Measurements from ENCODE around the gene RTCA. TPM values are rescaled to one million over a fixed set of nuclear protein-coding genes. Genes with fewer than 3 reads are reported as not detected.

RTCA gene
- total RNA-seq, 1 experiment from 2014 or later: 26.5 TPM

DNA sequence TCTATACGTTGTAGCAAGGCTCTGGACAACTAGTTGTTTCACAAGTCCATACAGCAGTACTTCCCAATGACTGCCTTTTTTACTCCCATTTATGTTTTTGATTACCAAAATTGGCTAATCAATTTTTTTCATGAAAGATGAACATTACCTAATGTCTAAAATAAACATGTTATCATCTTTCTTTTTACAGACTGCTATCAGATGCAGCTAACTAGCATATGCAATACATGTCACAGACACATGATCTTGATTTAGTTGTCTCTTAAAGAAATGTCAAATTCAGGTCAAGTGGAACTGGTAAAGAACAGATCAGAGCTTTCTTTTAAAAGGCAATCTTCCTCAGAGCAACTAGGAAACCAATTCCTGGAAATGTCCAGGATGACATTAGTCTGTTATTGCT, 15.8 kb upstream of the RTCA start:
- Histone ChIP-seq H3K4me2 (ENCODE audit: low read length) (peak overlapping the region; percentile 78), H3K9ac (ENCODE audit: low read length) (peak overlapping the region; percentile 86), H3K9me3 (ENCODE audit: control insufficient read depth in 1 of 2, insufficient read depth in 1 of 2, low read depth in 1 of 2, low read length in 2 of 2) (no peaks in the 10 kb centered on the region), H3K9me2 (ENCODE audit: insufficient read depth) (no peaks in the 10 kb centered on the region), H3K27me3 (ENCODE audit: insufficient read depth, low read length) (no peaks in the 10 kb centered on the region), H3K27ac (ENCODE audit: low read depth, low read length) (no peak overlapping the region), H3K4me3 (replicated peaks in 1 of 2; ENCODE audit: low read depth in 1 of 2, low read length in 2 of 2) (peak overlapping the region; percentile 88 to 92), H3K36me3 (ENCODE audit: control insufficient read depth in 1 of 2, insufficient read depth in 2 of 2, low read length in 2 of 2) (no peaks in the 10 kb centered on the region), H3K4me1 (ENCODE audit: control insufficient read depth in 1 of 2, insufficient read depth in 2 of 2, low read length in 2 of 2) (peaks cover 6 to 17% of the 10 kb centered on the region in 2 experiments; a peak in 3 of 4 replicates), H2AFZ (ENCODE audit: low read depth, low read length, poor library complexity, severe bottlenecking) (peak overlapping the region; percentile 82), H3K79me2 (ENCODE audit: insufficient read depth, low read length) (peaks cover 23% of the 10 kb centered on the region), H4K20me1 (ENCODE audit: insufficient read depth) (no peaks in the 10 kb centered on the region)
- BruUV-seq (replicated peaks): no TSS peak
- TF ChIP-seq, protein P1, sequence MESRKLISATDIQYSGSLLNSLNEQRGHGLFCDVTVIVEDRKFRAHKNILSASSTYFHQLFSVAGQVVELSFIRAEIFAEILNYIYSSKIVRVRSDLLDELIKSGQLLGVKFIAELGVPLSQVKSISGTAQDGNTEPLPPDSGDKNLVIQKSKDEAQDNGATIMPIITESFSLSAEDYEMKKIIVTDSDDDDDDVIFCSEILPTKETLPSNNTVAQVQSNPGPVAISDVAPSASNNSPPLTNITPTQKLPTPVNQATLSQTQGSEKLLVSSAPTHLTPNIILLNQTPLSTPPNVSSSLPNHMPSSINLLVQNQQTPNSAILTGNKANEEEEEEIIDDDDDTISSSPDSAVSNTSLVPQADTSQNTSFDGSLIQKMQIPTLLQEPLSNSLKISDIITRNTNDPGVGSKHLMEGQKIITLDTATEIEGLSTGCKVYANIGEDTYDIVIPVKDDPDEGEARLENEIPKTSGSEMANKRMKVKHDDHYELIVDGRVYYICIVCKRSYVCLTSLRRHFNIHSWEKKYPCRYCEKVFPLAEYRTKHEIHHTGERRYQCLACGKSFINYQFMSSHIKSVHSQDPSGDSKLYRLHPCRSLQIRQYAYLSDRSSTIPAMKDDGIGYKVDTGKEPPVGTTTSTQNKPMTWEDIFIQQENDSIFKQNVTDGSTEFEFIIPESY (IDR thresholded peaks at IDR 0.05; ENCODE audit: extremely low read depth, insufficient replicate concordance, low read length): no peak
- peak; percentile 33 for TF ChIP-seq SIN3A (IDR thresholded peaks at IDR 0.05; ENCODE audit: low read depth)
- TF ChIP-seq EGR1 (IDR thresholded peaks at IDR 0.05; ENCODE audit: low read depth): no peak
- no peak for TF ChIP-seq TCF7L2 (IDR thresholded peaks at IDR 0.05; ENCODE audit: borderline replicate concordance, extremely low read depth, insufficient read depth, insufficient read length)
- TF ChIP-seq SP1 (IDR thresholded peaks at IDR 0.05; ENCODE audit: low read depth): no peak
- TF ChIP-seq JUND (IDR thresholded peaks at IDR 0.05): 0 out of 2 replicates have a peak, but pooled peaks have one; percentile 10
- TF ChIP-seq POLR2A (IDR thresholded peaks at IDR 0.05; ENCODE audit: borderline replicate concordance, extremely low read depth, insufficient read depth, insufficient read length): no peak
- TF ChIP-seq ZNF274 (IDR thresholded peaks at IDR 0.05; ENCODE audit: low read depth, low read length): no peak
- TF ChIP-seq, protein P2, sequence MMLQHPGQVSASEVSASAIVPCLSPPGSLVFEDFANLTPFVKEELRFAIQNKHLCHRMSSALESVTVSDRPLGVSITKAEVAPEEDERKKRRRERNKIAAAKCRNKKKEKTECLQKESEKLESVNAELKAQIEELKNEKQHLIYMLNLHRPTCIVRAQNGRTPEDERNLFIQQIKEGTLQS (IDR thresholded peaks at IDR 0.05): no peak
- TF ChIP-seq RAD21 (IDR thresholded peaks at IDR 0.05; ENCODE audit: low read depth): no peak
- no peak for TF ChIP-seq POLR2AphosphoS5 (IDR thresholded peaks at IDR 0.05; ENCODE audit: low read depth, low read length)
- TF ChIP-seq, protein P3, sequence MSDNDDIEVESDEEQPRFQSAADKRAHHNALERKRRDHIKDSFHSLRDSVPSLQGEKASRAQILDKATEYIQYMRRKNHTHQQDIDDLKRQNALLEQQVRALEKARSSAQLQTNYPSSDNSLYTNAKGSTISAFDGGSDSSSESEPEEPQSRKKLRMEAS (IDR thresholded peaks at IDR 0.05): no peak
- TF ChIP-seq, protein P4, sequence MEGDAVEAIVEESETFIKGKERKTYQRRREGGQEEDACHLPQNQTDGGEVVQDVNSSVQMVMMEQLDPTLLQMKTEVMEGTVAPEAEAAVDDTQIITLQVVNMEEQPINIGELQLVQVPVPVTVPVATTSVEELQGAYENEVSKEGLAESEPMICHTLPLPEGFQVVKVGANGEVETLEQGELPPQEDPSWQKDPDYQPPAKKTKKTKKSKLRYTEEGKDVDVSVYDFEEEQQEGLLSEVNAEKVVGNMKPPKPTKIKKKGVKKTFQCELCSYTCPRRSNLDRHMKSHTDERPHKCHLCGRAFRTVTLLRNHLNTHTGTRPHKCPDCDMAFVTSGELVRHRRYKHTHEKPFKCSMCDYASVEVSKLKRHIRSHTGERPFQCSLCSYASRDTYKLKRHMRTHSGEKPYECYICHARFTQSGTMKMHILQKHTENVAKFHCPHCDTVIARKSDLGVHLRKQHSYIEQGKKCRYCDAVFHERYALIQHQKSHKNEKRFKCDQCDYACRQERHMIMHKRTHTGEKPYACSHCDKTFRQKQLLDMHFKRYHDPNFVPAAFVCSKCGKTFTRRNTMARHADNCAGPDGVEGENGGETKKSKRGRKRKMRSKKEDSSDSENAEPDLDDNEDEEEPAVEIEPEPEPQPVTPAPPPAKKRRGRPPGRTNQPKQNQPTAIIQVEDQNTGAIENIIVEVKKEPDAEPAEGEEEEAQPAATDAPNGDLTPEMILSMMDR (IDR thresholded peaks at IDR 0.05 in 2 of 3, conservative IDR thresholded peaks at IDR 0.05 in 1 of 3; ENCODE audit: borderline replicate concordance in 1 of 3, insufficient read depth in 1 of 3, low read depth in 2 of 3, low read length in 2 of 3): no peak
- no peak for TF ChIP-seq SRF (IDR thresholded peaks at IDR 0.05; ENCODE audit: low read depth)
- TF ChIP-seq CEBPB (IDR thresholded peaks at IDR 0.05; ENCODE audit: low read depth): no peak
- TF ChIP-seq, protein P5, sequence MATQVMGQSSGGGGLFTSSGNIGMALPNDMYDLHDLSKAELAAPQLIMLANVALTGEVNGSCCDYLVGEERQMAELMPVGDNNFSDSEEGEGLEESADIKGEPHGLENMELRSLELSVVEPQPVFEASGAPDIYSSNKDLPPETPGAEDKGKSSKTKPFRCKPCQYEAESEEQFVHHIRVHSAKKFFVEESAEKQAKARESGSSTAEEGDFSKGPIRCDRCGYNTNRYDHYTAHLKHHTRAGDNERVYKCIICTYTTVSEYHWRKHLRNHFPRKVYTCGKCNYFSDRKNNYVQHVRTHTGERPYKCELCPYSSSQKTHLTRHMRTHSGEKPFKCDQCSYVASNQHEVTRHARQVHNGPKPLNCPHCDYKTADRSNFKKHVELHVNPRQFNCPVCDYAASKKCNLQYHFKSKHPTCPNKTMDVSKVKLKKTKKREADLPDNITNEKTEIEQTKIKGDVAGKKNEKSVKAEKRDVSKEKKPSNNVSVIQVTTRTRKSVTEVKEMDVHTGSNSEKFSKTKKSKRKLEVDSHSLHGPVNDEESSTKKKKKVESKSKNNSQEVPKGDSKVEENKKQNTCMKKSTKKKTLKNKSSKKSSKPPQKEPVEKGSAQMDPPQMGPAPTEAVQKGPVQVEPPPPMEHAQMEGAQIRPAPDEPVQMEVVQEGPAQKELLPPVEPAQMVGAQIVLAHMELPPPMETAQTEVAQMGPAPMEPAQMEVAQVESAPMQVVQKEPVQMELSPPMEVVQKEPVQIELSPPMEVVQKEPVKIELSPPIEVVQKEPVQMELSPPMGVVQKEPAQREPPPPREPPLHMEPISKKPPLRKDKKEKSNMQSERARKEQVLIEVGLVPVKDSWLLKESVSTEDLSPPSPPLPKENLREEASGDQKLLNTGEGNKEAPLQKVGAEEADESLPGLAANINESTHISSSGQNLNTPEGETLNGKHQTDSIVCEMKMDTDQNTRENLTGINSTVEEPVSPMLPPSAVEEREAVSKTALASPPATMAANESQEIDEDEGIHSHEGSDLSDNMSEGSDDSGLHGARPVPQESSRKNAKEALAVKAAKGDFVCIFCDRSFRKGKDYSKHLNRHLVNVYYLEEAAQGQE (IDR thresholded peaks at IDR 0.05; ENCODE audit: low read depth): no peak
- DNase-seq (ENCODE audit: low read depth, low spot score): no peak
- no peak for ATAC-seq
- ChIA-PET POLR2A (interaction anchor here (0.8 to 1.3 kb wide), 3 partner anchors 39 to 117 kb away, joined by 3 read pairs; partner anchors contain the start of genes CDC14A, SASS6 and TRMT13), RAD21 (ENCODE audit: low non-redundant PET in 1 of 2, low total read pairs in 2 of 2, uncharacterized antibody in 2 of 2, unreplicated experiment in 2 of 2) (no interaction called here), CTCF (interaction anchor here (1.0 kb wide), 2 partner anchors 16 to 209 kb away, joined by 4 read pairs; partner anchors contain the start of gene RTCA)
- intact Hi-C loops (cut with micrococcal nuclease): loop anchor here (5.0 kb wide), 1 partner anchor 102 kb away; the partner anchor contains the start of gene CDC14A
